Stimulated activated CD8-positive, alpha-beta memory T cell treated with anti-CD3 and anti-CD28 coated beads, Interleukin-15, amount 100 ng/mL, for 24 hours (primary cell): ENCODE data around the gene IKZF1.

ENCODE experiments used
- DNase-seq: peaks from one replicate; pipeline ENCODE4 v3.0.0-alpha.2; 2020; ENCODE audit warnings: low read depth

IKZF1 gene

GRCh38 chr7:50308532-50309385 lies 4.2 kb downstream of the IKZF1 start:
- DNase-seq: no peak

- no peak for DNase-seq
Measured at GRCh38 chr7:50309721-50310120, 5.2 kb downstream of the IKZF1 start.

GRCh38 chr7:50310361-50310760 lies 5.8 kb downstream of the IKZF1 start:
- no peak for DNase-seq

GRCh38 chr7:50310956-50311355 lies 6.4 kb downstream of the IKZF1 start:
- DNase-seq: no peak

GRCh38 chr7:50312250-50313162 lies 8.0 kb downstream of the IKZF1 start:
- DNase-seq: no peak

- no peak for DNase-seq
Measured at GRCh38 chr7:50314836-50315592, 10.5 kb downstream of the IKZF1 start.

DNA sequence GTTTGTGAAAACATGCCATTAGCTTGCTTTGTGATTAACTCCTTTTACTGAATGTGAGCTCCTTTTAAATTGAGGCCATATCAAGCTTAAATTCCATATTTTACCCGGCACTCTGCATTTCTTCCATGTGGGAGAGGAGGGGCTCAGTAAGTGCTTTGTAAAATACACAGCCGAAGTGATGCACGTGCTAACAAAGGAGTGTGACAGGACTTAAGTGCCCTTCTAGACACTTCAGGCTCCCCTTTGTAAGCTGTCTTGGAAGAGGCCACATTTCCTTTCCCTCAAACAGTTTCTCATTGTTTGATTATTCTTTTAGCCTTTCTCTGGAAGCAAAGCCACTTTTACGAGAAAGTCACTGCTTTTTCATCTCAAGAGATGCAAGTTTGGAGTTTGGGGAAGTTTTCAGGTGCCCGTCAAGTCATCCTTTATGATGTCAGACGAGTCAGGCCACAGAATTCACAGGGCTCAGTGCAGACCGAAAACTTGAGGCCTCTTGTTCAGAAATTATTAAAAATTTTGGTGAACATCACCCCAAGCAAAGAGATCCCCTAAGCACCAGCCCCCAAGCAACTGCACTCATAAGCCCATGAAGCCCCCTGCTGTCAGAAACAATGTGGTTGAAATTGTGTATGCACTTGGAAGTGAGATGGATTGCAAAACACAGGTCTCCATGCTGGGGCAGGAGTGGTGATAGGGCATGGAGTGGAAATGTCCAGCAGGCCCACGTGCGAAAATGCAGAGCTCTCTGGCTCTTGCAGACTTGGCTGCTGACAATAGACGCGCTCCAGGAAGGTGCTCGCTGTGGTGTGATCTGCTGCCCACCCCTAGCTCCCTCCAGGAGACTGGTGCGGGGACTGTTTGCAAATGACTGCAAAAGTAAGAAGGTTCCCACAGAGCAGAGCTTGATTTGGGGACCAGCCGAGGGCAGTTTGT lies 11.5 kb downstream of the IKZF1 start:
- no peak for DNase-seq

- DNase-seq: no peak
Measured at GRCh38 chr7:50317221-50317678, 12.7 kb downstream of the IKZF1 start.

DNA sequence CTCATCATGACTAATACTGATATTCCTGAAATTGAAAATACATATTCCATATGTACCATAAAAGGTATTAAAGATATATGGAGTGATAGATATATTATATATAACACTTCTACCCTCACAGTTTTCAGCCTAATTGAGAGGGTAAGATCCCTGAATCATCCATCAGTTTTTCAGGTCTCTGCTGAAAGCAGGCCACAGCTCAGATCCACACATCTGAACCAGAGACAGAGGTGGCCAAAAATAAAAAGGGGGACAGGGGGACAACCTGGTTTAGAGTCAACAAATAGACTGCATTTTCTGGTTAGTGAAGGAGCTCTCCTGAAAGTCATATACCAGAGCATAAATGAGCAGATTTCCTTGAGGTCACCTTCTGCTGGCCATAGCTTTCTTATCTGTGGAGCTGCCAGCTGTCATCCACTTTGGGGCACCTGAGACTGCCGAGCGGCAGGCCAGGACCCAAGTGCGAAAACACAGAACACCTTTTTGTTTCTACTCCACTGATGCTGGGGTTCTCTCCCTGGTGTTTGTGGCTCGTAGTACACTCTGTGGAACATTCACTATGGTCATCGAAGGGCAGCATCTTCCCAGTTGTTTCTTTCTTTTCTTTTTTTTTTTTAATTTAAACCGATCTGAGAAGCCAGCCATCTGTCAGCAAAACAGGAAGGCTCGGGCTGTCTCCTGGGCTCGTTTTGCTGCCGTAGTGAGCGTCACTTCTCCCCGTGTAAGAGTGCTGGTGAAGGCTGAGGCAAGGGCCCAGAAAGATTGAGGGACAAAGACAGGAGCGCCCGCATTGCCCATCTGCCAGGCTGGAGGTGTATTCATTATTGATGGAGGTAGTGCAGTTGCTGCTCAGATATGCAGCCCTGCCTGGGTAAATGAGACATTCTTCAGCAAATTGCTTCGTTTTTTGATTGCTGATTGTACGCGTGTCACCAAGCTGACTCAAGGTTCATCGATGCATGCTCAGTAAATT lies 13.5 kb downstream of the IKZF1 start:
- DNase-seq: no peak

DNA sequence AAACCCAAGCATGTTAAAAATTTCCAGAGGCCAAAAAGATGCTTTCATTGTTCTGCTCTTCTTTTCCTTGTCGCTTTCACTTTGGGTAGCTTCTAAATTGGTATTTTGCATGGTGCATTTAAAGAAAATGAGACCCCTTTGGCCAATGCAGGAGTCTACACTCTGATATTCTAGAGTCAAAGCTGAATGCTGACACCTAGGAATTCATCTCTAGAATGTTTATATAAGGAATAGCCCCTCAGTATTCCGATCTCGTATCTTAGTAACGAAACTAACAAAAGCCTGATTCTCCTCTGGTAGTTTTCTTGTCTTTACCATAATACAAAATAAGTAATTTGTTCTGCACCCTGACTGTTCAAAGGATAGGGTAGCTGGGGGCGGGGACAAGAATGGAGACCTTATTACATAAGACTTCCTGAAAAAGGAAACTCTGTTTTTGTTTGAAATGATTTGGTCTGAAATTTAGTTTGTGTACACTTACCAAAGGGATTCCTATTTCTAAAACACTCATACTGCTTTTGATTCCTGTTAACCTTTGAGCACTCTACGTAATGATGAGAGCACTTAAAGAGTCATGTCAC lies 17.1 kb downstream of the IKZF1 start:
- no peak for DNase-seq

DNA sequence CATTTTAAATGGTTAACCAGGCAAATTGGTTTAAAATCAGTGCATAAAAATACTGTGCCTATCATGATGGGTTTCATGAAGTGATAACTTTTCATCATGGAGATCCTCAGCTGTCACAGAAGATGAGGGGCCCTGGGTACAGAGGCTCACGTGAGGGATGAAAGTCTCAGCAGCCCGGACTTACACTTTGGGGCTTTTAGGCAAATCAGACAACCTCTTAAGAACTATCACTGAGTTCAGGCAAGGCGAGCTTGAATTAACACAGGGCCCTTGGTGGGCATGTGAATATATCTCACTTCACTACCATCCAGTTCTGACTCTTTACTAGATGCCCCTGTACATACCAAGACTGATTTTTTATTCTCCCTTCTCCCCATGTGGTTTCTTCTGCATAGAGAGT lies 19.6 kb downstream of the IKZF1 start:
- DNase-seq: no peak

- DNase-seq: no peak
Measured at GRCh38 chr7:50327443-50327842, 22.9 kb downstream of the IKZF1 start.

DNA sequence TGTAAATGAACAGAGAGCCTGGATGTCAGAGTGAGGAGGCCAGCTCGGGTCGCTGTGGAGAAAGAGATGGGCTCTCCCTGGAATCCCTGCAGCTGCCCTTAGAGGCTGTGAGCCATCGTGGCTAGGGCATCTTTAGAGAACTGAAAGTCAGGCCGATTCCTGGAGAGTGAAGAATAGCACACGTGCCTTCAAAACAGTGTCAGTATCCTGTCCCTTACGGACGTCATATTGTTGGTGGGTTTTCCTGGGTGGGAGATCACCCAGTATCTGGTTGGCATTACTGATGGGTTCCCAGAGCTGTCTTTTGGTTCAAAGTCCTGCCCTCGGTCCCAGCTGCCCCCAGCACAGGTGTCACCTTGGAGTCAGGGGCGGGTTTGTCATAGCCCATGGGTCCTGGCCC lies 25.3 kb downstream of the IKZF1 start:
- no peak for DNase-seq

DNA sequence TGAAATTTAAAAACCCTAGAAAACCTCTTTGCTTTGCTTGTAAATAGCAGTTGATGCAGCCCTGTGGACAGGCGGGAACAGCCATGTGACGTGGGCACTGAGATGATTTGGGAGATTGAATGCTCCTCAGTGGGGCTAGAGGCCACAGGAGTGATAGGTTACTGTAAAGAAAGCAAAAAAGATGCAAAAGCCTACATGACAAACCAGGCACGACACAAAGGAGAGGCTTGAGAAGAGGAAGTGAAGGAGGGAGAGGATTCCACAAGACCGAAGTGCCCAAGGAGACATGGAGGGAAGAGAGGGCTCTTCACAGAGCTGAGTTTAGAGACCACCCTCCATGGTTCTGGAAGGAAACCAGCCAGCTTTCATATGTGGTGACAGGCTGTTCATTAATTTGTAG lies 25.7 kb downstream of the IKZF1 start:
- DNase-seq: no peak

GRCh38 chr7:50330696-50331095 lies 26.2 kb downstream of the IKZF1 start:
- DNase-seq: no peak

GRCh38 chr7:50331564-50332208 lies 27.2 kb downstream of the IKZF1 start:
- no peak for DNase-seq

GRCh38 chr7:50332241-50333165 lies 28.0 kb downstream of the IKZF1 start:
- DNase-seq: no peak

- DNase-seq: no peak
Measured at GRCh38 chr7:50333221-50333651, 28.7 kb downstream of the IKZF1 start.
